HepG2 (cell line): ENCODE results near the gene VSNL1. TPM values are rescaled to one million over a fixed set of nuclear protein-coding genes. Genes with fewer than 3 reads are reported as not detected.

ENCODE experiments used
- AGO2 ChIP-seq: fragments of 200-400 bp; formaldehyde crosslinking; optimal IDR thresholded peaks from 2 replicates; pipeline ENCODE3; 2017; ENCODE audit warnings: mild to moderate bottlenecking, low read depth, low read length, moderate library complexity
- BORCS8-MEF2B ChIP-seq: sonication (generic); formaldehyde crosslinking; IDR thresholded peaks from 2 replicates; pipeline ENCODE4 v1.8.0; 2022; ENCODE audit warnings: mild to moderate bottlenecking, missing genetic modification reagents
- GATA4 ChIP-seq: sonication (generic); IDR thresholded peaks from 2 replicates; pipeline ENCODE4 v1.6.1; 2016; ENCODE audit warnings: antibody characterized with exemption, low read depth, borderline replicate concordance
- GMEB1 ChIP-seq: sonication (generic); formaldehyde crosslinking; IDR thresholded peaks from 2 replicates; pipeline ENCODE4 v1.5.1; 2020; ENCODE audit warnings: missing genetic modification reagents, mild to moderate bottlenecking, borderline replicate concordance
- GTF3A ChIP-seq: sonication (generic); formaldehyde crosslinking; conservative IDR thresholded peaks from 2 replicates; pipeline ENCODE4 v1.4.0; 2020; ENCODE audit warnings: mild to moderate bottlenecking, missing genetic modification reagents
- KLF16 ChIP-seq, 2 experiments: sonication (generic) in 1 of 2; formaldehyde crosslinking in 1 of 2; IDR thresholded peaks; 2 replicates each; pipeline versions ENCODE4 v1.6.1 to v1.8.0; 2016 to 2023; ENCODE audit warnings: missing genetic modification reagents in 2 of 2, missing compliant biosample characterization in 1 of 2
- MIER3 ChIP-seq: IDR thresholded peaks from 2 replicates; pipeline ENCODE4 v1.6.1; 2016; ENCODE audit warnings: missing compliant biosample characterization, borderline replicate concordance
- MTF1 ChIP-seq: sonication (generic); formaldehyde crosslinking; IDR thresholded peaks from 2 replicates; pipeline ENCODE4 v1.5.0; 2020; ENCODE audit warnings: missing genetic modification reagents
- SSRP1 ChIP-seq: IDR thresholded peaks from 2 replicates; pipeline ENCODE4 v1.6.1; 2016; ENCODE audit warnings: control low read depth
- ZNF18 ChIP-seq: sonication (generic); formaldehyde crosslinking; IDR thresholded peaks from 2 replicates; pipeline ENCODE4 v1.8.0; 2022; ENCODE audit warnings: mild to moderate bottlenecking, missing genetic modification reagents; ENCODE audit not compliant: insufficient replicate concordance
- ZNF24 ChIP-seq: fragments of 450-650 bp; IDR thresholded peaks from 2 replicates; pipeline ENCODE4 v1.6.1; 2017; ENCODE audit warnings: antibody characterized with exemption, mild to moderate bottlenecking
- ZNF563 ChIP-seq: sonication (generic); formaldehyde crosslinking; IDR thresholded peaks from 2 replicates; pipeline ENCODE4 v1.8.0; 2022; ENCODE audit warnings: mild to moderate bottlenecking, moderate library complexity, missing genetic modification reagents
- ZNF605 ChIP-seq: sonication (generic); formaldehyde crosslinking; IDR thresholded peaks from 2 replicates; pipeline ENCODE4 v1.8.0; 2022; ENCODE audit warnings: mild to moderate bottlenecking, missing genetic modification reagents
- ZNF616 ChIP-seq: sonication (generic); formaldehyde crosslinking; IDR thresholded peaks from 2 replicates; pipeline ENCODE4 v1.5.0; 2020; ENCODE audit warnings: low read depth, mild to moderate bottlenecking, missing genetic modification reagents
- polyA plus RNA-seq, 8 experiments: library from polyadenylated mRNA; depleted of rRNA in 3 of 8; stranded (reverse) in 7 of 8; unstranded in 1 of 8; fragments of >200 nt; fragmentation: Illumina TruSeq in 4 of 8; extraction: Trizol in 4 of 8; gene quantifications; 2 replicates each; pipeline versions ENCODE4 v1.2.1 to v1.2.3, GENCODE V29; 2011 to 2016; ENCODE audit warnings: low read depth in 4 of 8, missing spikeins in 1 of 8, mixed read lengths in 1 of 8; ENCODE audit not compliant: insufficient read depth in 1 of 8
- total RNA-seq, 5 experiments: library from RNA; depleted of rRNA; stranded (reverse); fragments of >200 nt; fragmentation: Illumina TruSeq; extraction: Trizol; gene quantifications; 2 replicates each; pipeline ENCODE4 v1.2.3, GENCODE V29; 2016; ENCODE audit warnings: low read depth in 1 of 5
- TF ChIP-seq, protein P1 (sequence below): fragments of 450-650 bp; IDR thresholded peaks from 2 replicates; pipeline ENCODE4 v1.6.1; 2017; ENCODE audit warnings: mild to moderate bottlenecking
- TF ChIP-seq, protein P2 (sequence below): sonication (generic); formaldehyde crosslinking; IDR thresholded peaks from 2 replicates; pipeline ENCODE4 v1.9.0; 2021; ENCODE audit warnings: mild to moderate bottlenecking, missing genetic modification reagents

VSNL1 gene
- total and polyA plus RNA-seq, 2 of the 13 experiments (the other 11 are each of a cell fraction or from before 2014, with no cell fraction given) = 63.2 to 95.9 TPM

GRCh38 chr2:17578466-17578928 is 38.0 kb downstream of the VSNL1 start (continued):
- TF ChIP-seq, protein P1, sequence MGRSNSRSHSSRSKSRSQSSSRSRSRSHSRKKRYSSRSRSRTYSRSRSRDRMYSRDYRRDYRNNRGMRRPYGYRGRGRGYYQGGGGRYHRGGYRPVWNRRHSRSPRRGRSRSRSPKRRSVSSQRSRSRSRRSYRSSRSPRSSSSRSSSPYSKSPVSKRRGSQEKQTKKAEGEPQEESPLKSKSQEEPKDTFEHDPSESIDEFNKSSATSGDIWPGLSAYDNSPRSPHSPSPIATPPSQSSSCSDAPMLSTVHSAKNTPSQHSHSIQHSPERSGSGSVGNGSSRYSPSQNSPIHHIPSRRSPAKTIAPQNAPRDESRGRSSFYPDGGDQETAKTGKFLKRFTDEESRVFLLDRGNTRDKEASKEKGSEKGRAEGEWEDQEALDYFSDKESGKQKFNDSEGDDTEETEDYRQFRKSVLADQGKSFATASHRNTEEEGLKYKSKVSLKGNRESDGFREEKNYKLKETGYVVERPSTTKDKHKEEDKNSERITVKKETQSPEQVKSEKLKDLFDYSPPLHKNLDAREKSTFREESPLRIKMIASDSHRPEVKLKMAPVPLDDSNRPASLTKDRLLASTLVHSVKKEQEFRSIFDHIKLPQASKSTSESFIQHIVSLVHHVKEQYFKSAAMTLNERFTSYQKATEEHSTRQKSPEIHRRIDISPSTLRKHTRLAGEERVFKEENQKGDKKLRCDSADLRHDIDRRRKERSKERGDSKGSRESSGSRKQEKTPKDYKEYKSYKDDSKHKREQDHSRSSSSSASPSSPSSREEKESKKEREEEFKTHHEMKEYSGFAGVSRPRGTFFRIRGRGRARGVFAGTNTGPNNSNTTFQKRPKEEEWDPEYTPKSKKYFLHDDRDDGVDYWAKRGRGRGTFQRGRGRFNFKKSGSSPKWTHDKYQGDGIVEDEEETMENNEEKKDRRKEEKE = no peak
- TF ChIP-seq BORCS8-MEF2B (CRISPR knock-in tag) (no peak), GTF3A (no peak), GMEB1 (CRISPR knock-in tag) (no peak), ZNF18 (CRISPR knock-in tag) (no peak), ZNF616 (CRISPR knock-in tag) (0 out of 2 replicates have a peak, but pooled peaks have one; percentile 41), ZNF605 (CRISPR knock-in tag) (no peak), SSRP1 (no peak; the same call in 1 of the 2 replicates), AGO2 (no peak), ZNF24 (no peak), MTF1 (no peak), KLF16 (CRISPR knock-in tag; IDR thresholded peaks at IDR 0.05) (no peak; a peak in 1 of 4 replicates), ZNF563 (no peak; the same call in 1 of the 2 replicates), GATA4 (peak; percentile 70; the same call in 1 of the 2 replicates), MIER3 (CRISPR knock-in tag) (peak; percentile 48; the same call in 1 of the 2 replicates)
- TF ChIP-seq, protein P2, sequence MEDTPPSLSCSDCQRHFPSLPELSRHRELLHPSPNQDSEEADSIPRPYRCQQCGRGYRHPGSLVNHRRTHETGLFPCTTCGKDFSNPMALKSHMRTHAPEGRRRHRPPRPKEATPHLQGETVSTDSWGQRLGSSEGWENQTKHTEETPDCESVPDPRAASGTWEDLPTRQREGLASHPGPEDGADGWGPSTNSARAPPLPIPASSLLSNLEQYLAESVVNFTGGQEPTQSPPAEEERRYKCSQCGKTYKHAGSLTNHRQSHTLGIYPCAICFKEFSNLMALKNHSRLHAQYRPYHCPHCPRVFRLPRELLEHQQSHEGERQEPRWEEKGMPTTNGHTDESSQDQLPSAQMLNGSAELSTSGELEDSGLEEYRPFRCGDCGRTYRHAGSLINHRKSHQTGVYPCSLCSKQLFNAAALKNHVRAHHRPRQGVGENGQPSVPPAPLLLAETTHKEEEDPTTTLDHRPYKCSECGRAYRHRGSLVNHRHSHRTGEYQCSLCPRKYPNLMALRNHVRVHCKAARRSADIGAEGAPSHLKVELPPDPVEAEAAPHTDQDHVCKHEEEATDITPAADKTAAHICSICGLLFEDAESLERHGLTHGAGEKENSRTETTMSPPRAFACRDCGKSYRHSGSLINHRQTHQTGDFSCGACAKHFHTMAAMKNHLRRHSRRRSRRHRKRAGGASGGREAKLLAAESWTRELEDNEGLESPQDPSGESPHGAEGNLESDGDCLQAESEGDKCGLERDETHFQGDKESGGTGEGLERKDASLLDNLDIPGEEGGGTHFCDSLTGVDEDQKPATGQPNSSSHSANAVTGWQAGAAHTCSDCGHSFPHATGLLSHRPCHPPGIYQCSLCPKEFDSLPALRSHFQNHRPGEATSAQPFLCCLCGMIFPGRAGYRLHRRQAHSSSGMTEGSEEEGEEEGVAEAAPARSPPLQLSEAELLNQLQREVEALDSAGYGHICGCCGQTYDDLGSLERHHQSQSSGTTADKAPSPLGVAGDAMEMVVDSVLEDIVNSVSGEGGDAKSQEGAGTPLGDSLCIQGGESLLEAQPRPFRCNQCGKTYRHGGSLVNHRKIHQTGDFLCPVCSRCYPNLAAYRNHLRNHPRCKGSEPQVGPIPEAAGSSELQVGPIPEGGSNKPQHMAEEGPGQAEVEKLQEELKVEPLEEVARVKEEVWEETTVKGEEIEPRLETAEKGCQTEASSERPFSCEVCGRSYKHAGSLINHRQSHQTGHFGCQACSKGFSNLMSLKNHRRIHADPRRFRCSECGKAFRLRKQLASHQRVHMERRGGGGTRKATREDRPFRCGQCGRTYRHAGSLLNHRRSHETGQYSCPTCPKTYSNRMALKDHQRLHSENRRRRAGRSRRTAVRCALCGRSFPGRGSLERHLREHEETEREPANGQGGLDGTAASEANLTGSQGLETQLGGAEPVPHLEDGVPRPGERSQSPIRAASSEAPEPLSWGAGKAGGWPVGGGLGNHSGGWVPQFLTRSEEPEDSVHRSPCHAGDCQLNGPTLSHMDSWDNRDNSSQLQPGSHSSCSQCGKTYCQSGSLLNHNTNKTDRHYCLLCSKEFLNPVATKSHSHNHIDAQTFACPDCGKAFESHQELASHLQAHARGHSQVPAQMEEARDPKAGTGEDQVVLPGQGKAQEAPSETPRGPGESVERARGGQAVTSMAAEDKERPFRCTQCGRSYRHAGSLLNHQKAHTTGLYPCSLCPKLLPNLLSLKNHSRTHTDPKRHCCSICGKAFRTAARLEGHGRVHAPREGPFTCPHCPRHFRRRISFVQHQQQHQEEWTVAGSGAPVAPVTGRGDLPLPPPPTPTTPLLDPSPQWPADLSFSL = peak; percentile 76
